NCI-H226 (cell line): ENCODE results near the gene GABRP.

ENCODE experiments used
- DNase-seq: peaks from one replicate; pipeline ENCODE4 v3.0.0-alpha.2; 2015

The GABRP gene

DNA sequence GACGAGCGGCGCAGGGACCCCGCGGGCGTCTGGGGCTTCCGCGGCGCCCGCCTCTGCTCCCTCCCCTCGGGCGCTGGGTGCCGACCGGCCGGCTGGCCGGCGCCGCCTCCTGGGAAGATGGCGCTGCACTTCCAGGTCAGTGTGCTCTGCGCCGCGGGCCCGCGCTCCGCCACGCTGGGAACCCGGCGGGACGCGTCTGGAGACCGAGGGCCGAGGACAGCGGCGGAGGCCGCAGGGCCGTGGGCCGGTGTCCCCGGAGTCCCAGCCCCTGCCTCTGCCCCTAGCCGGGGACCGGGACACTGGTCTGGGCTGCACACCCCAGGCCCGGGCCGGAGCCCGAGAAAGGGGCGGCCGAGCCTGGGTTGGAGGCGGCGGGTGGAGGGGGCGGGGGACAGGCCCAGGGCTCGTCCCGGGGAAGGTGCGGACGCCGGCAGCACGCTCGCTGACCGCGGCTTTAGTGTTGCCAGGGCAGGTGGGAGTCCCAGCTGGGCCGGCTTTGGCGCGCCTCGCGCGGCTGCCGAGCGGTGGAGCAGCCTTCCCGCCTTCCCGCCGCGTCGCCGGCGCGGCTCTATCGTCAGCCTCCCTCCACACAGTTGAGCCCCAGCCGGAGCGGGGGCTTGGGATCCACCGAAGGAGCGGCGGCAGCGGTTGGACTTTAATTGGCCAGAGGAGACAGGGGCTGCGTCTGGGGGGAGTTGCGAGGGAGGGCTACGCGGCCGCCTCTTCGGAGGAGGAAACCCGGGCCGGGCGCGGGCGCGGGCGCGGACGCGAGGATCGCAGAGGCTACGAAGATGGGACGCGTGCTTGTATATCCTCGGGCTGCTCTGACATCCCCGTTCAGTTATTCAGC lies 78.6 kb downstream of the GABRP start, which contains the start of gene RANBP17:
TSS of gene RANBP17 (plus strand) at position 102 of the 850 bp plus-strand sequence.
- DNase-seq = no peak

DNA sequence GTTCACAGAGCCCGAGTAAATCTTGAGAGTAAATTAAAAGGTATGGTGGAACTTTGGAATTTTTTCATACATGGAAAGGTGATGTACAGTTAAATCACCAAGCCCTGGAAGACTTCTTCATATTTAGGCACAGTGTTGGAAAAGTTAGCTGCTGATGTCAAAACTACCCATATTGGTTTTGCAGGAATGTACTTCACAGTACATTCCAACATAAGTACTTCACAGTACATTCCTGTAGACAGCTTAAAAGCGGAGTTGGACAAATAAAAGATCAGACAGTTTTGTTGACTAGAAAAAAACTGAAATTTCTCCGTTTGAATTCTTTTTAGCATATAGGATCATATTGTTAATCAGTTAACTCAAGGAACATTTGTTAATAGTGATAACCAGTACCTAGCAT lies 80.1 kb downstream of the GABRP start:
- DNase-seq = no peak
